ENCODE data around the gene IGSF6. TPM values are rescaled to one million over a fixed set of nuclear protein-coding genes. Genes with fewer than 3 reads are reported as not detected.

The IGSF6 gene
- total and polyA plus RNA-seq, 2 of the 8 experiments (the other 6 are each of a cell fraction or from before 2014, with no cell fraction given): not detected

DNA sequence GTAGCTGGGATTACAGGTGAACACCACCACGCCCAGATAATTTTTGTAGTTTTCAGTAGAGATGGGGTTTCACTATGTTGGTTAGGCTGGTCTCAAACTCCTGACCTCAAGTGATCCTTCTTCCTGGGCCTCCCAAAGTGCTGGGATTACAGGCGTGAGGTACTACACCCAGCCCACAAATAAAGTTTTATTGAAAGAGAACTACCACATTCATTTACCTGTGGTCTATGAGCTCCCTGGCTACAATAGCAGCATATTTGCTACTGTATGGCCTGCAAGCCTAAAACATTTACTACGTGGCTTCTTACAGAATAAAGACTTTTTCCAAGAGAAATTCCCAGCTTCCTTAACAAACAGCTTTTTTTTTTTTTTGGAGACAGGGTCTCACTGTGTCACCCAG is 49.6 kb downstream of the IGSF6 start (continued):
- TF ChIP-seq CHD7 (IDR thresholded peaks at IDR 0.05; ENCODE audit: insufficient replicate concordance, low read length): no peak
- no peak for TF ChIP-seq BACH1 (IDR thresholded peaks at IDR 0.05; ENCODE audit: low read length)
